ENCODE data around the gene S100A6.

S100A6 gene

DNA sequence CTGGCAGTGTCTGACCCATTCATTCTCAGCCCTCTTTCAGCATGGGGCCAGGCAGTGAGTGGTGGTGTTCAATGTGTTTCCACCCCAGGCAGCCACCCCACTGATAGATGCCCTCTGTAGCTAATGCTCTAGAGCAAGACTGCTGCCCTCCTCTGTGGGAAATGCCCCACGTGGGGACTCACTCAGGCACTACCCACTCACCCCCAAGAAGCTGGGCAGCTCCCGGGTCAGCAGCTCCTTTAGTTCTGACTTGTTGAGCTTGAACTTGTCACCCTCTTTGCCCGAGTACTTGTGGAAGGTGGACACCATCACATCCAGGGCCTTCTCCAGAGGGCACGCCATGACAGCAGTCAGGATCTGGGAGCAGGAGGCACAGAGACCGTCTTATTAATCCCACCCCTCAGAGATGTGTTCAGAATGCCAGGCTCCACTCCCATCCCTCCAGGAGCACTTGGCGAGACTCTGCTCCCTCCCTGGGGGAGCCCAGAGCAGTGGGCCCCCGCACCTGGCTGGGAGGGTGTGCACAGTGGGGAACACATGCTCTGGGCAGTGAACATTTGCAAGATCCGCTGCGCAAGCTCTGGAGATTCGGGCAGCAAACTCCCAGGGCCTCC is 8.8 kb upstream of the S100A6 start:
- no peak for DNase-seq

DNA sequence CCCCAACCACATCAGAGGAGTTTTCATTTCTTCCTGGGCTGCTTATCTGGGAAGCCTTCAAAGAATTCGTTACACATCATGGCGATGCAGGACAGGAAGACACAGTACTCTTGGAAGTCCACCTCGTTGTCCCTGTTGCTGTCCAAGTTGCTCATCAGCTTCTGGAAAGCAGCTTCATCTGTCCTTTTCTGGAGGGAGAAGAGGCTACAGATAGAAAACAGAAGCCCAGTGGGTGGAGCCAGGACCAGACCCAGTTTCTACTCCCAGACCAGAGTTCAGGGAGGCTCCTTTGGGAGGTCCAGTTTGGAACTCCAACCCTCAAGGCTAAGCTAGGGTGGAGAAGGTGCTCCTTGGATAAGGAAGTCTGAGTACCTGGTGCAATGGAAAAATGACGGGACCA is 7.9 kb upstream of the S100A6 start:
- peak; percentile 38 for DNase-seq

DNA sequence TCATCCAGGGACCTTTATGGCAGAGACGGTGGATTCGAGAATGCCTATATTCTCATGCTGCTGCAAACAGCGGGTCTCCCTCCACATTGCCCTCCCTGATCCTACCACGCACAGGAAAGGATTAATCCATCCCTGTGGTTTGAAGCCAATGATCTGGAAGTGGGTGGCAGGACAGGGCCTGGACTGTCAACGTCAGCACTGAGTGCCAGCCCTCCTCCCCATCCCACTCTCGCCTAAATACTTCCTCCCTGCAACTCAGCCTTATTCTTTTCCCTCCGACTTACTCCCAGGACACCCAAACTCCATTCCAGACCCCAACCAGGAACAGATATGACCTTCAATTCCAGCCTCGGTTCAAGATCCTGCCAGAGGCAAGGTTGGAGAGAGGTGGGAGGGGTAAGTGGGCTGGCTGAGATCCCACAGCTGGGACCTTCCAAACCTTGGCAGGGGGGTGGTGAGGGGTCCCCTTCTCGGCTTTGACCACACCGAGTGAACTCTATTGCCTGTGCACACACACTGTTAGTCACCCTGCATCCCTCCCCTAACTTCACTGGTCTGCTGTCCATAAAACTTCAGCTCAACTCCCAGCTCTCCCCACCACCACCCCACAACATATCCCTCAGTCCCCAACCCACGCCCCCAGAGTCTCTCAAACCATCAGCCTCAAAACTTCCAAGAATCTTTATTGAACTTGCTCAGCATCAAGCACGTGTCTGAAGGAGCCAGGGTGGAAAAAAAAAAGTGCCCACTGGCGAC is 7.3 kb upstream of the S100A6 start:
- peak; percentile 49 for DNase-seq

DNA sequence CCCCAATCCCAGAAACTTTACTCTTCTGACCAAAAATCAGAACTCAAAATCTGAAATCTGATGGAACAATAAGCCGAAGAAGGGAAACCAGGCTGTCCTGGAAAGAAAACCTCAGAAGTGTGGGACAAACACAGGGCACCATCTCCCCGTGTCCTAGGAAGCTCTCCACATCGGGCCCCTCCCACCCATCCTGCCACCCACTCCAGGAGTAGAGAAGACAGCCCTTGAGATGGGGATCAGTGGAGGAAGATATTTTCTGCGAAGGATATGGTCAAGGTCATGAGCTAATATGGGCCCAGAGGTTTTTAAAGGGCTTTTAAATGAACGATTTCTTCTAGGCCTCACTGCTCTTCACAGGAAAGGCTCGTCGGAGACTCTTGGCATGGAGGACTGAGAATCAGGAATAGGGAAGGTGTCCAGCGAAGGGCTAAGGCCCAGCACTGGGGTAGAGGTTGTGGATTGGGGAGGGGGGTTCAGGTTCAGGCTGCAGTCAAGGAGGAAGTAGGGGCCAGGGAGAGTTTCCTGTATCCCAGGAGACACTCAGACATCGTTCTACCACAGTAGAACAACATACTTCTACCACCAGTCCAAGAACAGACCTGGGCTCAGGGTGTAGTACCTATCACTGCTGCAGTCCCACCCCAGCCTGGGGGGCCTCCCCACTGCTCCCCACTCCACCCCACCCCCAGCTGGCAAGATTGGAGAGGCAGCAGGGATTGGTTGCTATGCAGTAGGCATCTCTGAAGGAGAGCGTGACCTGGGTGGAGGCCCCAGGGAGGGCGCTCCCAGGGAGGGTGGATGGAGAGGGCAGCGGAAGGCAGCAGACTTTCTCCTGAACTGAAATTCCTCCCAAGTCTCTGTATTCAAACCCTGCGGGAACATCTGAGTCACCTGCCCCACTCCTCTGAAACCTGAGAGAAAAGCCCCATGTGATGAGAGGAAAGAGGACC is 6.1 kb upstream of the S100A6 start:
- DNase-seq, result peak; percentile 56

DNA sequence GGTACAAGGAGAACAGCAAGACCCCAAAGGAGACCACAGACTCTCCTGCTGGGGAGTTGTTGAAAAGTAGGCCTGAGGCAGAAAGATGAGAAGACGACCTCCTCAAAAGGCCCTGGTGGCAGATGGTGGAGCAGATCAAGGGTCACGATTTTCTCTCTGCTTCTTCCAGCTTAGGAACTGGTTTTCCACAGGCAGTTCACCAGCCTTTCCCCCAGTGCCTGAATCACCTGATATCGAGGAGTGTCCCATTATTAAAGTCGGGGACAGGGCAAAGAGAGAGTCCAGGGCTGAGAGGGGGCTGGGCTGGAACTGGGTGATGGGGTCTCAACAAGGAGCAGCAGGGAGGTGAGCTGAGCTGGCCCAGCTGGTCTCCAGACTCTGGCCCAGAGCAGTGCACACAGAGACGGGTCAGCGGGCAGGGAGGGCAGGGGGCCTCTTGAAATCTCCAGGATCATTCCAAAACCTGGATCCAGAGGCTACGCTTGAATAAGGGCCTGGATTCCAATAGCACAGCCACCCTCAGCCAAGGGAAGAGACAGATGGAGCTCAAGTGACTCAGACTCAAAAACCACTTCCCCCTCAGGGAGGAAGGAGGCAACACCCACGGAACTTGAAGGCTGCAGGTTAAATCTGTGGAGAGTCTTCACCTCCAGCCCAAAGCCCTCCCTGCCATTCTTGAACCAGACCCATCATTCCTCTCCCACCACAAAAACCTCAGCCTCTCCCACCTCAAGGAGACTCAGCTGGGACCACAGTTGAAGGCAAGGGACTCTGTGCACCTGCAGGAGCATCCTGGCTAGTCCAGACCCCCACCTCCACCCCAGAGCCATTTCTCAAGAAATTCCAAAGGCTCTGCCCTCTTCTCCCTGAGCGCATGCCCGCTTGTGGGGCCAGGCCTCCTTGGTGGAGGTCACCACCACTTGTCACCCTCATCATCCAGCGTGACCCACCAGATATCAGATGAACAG is 4.9 kb upstream of the S100A6 start, which contains the start of gene S100A5:
Gene S100A5, minus strand, starts transcription at position 541 of the 968 bp plus-strand sequence. CDS start 743 bp downstream, outside the sequence.
- DNase-seq, result peak; percentile 77

DNA sequence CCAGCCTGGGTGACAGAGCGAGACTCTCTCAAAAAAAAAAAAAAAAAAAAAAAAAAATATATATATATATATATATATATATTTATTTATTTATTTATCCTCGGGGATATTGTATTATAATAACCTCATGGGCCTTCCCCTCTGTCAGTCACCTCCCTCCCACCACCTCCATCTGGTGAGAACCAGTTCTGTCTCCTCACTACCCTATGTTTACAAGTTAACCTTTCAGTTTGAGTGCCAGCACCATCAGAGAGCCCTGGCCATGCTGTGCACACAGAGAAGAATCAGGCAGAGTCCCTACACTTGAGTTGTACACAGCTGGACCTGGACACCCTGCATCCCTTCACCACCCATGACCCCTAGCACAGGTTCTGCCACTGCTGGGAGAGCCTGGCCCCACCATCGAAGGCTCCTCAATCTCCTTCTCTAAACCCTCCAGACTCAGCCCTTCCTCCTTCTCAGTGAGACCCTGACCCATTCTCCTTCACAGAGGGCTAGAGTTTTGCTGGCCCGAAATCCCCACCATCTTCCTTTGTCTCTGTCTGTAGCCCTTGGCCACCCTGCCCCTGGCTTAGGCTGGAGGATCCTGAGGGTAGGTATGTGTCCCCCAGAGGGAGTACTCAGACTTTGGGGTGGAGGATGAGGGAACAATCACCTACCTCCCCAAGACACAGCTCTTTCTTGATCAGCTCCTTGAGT is 3.8 kb upstream of the S100A6 start:
- DNase-seq, result no peak

DNA sequence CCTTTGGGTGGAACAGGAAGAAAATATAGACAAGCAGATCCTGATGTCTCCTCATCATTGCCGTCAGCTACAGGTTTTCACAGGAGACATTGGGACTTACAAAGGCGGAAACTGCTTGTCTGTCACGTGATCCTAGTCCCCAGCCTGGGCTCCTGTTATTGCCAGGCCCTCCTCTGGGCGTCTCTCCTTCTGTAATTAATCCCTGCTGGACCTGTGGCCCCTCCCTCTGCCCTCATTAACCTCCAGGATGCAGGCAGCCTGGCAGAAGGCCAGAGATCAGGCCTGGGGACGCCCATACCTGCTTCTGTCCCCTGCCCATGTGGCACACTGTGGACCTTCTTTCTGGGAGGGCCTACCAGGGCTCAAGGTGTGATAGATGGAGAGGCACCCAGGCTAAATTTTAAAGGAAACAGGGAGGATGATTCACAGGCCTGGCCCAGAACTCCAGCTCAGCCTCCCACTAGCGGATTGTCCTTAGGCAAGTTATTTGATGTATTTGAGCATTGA is 2.6 kb upstream of the S100A6 start:
- peak; percentile 88 for DNase-seq

DNA sequence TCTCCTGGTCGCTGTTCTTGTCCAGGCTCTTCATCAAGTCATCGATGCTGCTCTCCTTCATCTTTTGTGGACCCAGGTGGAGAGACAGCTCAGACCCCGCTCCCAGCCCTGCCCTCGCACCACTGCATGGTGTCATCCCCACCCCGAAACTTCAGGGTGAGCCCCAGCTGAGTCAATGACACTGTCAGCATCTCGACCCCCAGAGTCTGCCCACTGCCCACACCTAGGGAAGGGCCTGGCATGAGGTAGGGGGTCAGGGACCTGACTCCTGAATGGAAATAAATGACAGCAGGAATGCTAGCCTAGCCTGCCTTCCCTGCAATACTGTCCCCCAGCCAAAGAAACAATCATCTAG is 1.6 kb upstream of the S100A6 start:
- peak; percentile 40 for DNase-seq

DNA sequence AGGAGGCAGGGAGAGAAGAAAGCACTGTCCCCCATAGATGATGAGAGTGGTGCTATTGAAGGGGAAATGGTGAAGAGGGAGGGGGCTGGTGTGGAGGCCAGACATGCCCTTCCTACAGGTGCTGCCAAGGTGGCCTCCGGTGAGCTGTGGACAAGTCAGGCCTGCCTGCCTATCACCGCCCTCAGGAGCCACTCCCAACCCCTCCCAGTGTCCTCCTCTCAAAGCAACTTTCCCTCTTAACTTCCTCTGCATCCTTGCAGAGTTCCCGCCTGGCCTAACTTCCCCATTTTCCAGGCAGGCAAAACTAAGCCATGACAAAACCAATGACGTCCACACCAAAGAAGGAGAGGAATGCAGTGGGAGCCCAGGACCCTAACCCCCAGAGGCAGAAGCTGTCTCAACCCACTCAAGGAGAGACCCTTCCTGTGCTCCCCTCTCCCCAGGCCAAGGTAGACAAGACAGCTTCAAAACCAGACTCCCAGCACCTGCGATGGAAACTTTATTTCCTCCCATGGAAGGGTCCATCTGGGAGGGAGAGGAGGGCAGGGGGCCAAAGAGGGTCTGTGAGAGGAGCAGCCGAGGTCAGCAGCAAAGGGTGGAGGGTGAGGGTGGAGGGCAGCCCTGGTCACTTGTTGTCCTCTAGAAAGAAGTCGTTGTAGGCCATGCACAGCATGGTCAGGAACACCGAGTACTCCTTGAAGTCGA is 1.0 kb upstream of the S100A6 start:
- DNase-seq, result peak; percentile 50

DNA sequence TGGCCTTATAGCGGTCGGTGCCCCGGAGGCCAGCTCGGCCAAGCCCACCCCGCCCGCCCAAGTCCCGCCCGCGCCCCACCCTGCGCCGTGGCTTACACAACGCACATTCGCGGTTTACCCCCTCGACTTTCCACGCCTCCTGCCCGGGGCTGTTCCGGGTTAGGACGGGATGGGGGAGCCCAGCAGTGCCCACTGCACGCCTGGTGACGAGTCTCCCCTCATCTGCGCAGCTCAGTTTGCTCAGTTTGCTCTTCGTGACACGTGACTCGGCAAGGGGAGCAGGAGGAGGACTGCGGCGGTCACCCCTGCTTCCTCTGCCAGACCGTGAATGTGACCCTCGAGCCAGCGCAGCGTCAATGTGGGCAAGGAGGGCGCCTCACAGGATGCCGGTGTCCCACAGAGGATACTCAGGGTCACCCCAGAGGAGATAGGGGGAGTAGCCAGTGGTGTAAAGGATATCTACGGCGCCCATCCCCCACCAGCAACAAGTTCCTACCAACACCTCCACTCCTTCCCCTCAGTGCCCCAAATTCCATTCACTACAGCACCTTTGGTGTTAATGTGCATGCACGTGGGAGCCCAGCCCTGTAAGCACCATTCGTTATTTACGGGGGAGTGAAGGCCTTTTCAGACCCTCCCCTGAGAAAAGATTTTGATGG is 350 bp upstream of the S100A6 start:
- peak; percentile 63 for DNase-seq

DNA sequence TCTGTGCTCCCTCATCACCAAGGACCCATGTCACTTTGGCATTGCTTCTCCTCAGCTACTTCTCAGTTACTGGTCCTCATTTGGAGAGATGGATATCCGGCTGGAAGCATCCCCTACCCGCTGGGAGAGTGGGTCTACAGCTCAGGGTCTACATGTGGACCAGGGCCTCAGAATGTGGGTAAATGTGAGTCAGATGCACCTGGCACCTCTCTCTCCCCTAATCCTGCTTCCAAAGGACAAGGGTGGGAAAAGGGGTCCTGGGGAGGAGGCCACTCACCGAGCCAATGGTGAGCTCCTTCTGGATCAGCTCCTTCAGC is 908 bp downstream of the S100A6 start:
- peak; percentile 35 for DNase-seq

DNA sequence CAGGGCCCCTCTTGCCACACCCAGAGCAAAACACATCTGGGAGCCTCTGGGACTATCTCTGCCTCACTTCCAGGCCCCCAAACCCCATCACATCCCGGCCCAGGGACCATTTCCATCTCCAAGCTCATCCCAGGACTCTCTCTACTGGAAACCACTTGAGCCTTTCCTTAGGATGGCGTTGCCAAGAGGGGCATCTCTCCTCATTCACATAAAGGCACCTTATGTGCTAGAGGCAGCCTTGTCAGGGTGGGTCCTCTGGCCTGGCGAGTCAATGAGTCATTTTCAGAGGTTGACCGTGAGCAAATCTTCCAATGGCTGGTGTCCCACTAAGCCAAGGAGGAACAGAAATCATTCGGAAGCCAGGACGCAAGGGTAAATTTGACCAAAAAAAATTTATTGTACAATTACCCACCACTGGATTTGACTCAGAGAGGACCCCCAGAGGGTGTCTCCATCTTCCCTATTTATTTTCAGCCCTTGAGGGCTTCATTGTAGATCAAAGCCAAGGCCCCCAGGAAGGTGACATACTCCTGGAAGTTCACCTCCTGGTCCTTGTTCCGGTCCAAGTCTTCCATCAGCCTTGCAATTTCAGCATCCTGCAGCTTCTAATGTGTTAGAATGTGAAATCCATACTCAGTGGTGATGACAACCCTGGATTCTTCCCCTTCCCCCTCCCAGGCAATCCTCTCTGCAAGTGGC is 1.4 kb downstream of the S100A6 start:
- peak; percentile 37 for DNase-seq

DNA sequence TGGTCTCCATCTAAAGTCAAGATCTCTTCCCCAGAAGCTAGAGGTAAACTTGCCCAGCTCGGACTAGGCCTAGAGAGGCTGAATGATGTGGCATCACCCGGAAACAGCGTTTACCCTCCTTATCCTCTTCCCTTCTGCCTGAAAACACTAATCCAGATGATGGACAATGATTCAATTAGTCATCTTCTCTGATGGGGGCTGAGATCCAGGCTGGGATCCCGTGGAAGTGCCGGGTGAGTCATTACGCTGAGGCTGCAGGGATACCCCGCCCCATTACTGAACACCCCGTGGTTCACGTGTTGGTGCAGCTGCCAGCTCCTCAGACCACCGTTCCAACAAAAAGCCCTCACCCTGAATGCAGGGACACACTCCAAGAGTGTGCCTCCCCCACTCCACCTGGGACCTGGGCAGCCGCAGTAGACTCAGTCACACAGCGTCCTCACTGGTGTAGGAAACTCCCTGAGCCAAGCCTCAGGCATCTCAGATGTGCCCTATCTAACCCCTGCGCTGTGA is 2.0 kb downstream of the S100A6 start:
- DNase-seq, result peak; percentile 75

DNA sequence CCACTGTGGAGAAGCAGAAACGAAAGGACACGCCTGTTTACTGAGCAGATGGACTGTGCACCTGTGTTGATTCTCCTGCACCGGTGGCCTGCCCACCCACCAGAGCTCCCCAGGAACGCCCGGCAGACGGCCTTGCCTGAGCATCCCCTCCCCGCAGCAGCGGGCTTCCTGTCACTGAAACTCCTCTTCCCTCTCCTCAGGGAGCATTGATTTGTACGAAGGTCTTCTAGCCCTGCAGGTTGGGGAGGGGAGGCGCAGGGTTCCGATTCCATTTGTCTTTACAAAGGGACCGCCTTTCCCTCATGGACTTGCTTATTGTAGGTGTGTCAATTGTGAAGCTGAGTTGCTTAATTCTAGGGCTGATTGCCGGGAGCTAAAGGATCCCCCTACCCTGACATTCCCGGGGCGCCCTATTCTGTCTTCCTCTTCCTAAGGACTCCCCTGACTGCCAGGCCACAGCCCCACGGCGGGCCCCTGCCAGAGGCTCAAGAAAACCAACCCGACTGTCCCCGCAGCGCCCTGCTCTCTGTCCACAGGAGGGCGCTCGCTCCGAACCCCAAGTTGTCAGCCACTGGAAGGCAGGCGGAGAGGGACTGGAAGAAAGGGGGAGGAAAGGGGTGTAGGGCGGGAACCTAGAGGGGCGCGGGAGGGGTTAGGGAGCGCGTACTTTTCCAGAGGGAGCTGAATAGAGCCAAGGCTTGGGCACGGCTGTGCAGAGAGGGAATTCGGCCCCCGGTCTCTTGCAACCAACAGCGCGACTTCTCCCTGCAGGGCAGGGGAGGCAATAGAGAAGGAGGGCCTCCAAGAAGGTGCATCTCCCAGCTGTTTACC is 2.8 kb downstream of the S100A6 start:
- DNase-seq, result peak; percentile 90

DNA sequence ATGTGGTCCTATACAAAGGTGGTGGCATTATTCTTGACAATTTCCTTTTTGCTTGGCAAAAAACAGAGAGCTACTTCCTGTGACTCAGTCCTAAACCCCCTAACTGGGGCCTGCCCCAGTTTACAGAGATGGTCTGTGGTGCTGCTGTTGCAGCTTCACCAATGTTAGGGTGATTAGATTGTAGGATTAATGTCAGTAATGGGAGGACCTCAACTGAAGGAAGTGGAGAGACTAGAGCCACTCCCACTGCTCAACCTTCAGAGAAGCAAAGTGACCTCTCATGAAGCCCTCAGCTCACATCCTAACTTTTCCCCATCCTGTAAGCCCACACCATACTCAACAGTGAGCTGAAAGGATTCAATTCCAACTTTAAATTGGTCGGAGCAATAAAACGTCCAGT is 3.6 kb downstream of the S100A6 start:
- no peak for DNase-seq

DNA sequence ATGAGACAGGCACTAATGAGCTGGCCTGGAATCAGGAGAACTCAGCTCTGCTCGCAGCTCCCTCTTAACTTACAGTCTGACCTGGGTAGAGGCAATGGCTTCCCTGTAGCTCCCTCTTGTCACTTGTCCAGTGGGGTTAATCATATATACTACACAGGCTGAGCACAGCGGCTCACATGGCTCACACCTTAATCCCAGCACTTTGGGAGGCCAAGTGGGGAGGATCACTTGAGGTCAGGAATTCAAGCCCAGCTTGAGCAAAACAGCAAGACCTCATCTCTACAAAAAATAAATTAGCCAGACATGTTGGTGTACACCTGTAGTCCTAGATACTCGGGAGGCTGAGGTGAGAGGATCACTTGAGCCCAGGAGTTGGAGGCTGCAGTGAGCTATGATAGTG is 4.2 kb downstream of the S100A6 start:
- peak; percentile 40 for DNase-seq

DNA sequence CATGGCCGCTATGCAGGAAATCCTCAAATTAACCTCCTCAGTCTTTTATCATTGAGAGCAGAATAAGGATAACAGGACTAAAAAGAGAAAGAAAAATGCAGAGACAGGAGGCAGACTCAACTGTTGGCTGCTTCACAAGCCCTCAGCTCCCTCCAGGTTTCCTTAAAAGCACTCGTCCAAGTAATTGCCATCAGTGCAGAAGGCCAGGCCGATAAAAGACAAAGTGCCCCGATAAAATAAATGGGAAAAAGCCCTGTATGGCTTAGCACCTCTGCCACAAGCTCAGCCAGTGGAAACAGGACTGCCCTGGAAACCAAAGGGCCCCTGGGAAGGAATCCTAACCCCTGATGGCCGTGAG is 8.1 kb downstream of the S100A6 start:
- peak; percentile 23 for DNase-seq

DNA sequence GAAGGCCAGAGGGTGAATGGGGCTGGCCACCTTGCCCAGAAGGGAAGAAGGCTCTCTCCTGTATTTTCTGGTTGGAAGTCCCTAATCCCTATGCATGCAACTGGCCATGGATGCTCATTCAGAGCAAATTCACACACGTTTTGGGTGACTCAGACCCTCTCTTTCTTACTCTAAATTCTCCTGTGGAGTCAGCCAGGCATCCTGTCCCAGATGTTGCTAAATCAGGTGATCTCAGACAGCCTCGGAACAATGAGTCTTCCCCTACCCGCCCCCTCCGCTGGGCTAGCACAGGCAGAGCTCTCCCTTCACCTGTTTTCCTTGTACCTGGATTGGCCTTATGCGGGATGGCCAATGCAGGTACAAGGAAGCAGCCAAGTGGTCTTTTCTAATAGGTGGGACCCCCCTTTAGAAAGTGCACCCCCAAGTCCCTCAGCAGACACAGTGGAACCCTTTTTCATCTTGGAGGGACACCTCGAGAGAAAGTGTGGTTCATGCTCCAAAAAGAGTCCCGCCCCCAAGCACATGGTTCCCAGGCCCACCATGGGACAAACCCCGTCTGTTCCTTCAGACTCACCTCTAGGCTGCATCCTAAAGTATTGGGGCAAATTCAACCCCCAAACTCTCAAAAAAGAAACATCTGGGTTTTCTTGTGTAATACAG is 8.6 kb downstream of the S100A6 start:
- DNase-seq, result peak; percentile 84
